DND-41 (cell line): ENCODE results near the gene TBXAS1.

ENCODE experiments used
- CTCF ChIP-seq: IDR thresholded peaks from 2 replicates; pipeline ENCODE4 v1.5.1; 2012; ENCODE audit warnings: borderline replicate concordance, low read length, moderate library complexity, mild to moderate bottlenecking; ENCODE audit not compliant: poor library complexity, severe bottlenecking; ENCODE audit errors: extremely low read depth
- EZH2 ChIP-seq: IDR thresholded peaks from 3 replicates; pipeline ENCODE4 v1.6.1; 2012; ENCODE audit warnings: borderline replicate concordance, low read depth, mild to moderate bottlenecking, moderate library complexity, low read length, inconsistent platforms; ENCODE audit not compliant: severe bottlenecking

GRCh38 chr7:139943401-139943800 lies 114.3 kb downstream of the TBXAS1 start:
- TF ChIP-seq CTCF (no peak), EZH2 (no peak)
